K562 (cell line): ENCODE data around the gene CSTPP1. TPM values are rescaled to one million over a fixed set of nuclear protein-coding genes. Genes with fewer than 3 reads are reported as not detected.

Source experiments
- ATAC-seq: fragments of 200-7000 bp; cut with Tn5 transposase; 3 replicates; pipeline ENCODE4 v1.9.1; 2020; ENCODE audit warnings: moderate library complexity
- BruUV-seq: library from RNA; stranded (reverse); fragments of 400-500 nt; replicated peaks from 2 replicates; lab custom pipeline; 2021; lab: Mats Ljungman, UMichigan
- CTCF ChIA-PET: fragments of 300-600 bp; formaldehyde crosslinking; extraction: SDS; loops from one replicate; lab custom pipeline; 2021; ENCODE audit warnings: low intra/inter-chr PET ratio; lab: Yijun Ruan, JAX
- POLR2A ChIA-PET: fragments of 300-600, 350-650 bp; sonication (Branson Sonifier 250); formaldehyde crosslinking; extraction: SDS; loops from one replicate; lab custom pipeline; 2021; ENCODE audit warnings: antibody characterized with exemption, inconsistent platforms; lab: Yijun Ruan, JAX
- DNase-seq, 4 experiments: peaks; one replicate each; pipeline versions ENCODE4 v3.0.0 to v3.0.0-alpha.2; 2011 to 2018; ENCODE audit warnings: low spot score in 3 of 4, mixed read lengths in 3 of 4; ENCODE audit errors: extremely low read depth in 1 of 4
- FAIRE-seq: peaks from 2 replicates; lab custom pipeline; 2011; peaks lifted over from hg19 to GRCh38; lab: Jason Lieb, UNC
- H2AFZ ChIP-seq: 2 replicates; pipeline ENCODE4 v1.6.0; 2011; ENCODE audit warnings: low read depth, low read length, control low read depth, inconsistent platforms
- H3K27ac ChIP-seq: fragments of 200-600 bp; 3 replicates; pipeline ENCODE4 v1.8.0; 2011; ENCODE audit warnings: low read depth, mild to moderate bottlenecking, control low read depth, inconsistent platforms, low read length, moderate library complexity, mixed read lengths; ENCODE audit errors: extremely low read depth
- H3K27me3 ChIP-seq, 2 experiments: fragments of 300-600 bp in 1 of 2; 2 replicates in 1 of 2; 3 replicates in 1 of 2; pipeline versions ENCODE4 v1.6.0 to v1.8.0; 2011; ENCODE audit warnings: inconsistent platforms in 2 of 2, low read length in 2 of 2, mild to moderate bottlenecking in 1 of 2, mixed read lengths in 1 of 2, moderate library complexity in 1 of 2; ENCODE audit not compliant: control insufficient read depth in 2 of 2, insufficient read depth in 2 of 2
- H3K36me3 ChIP-seq: fragments of 300-600 bp; 3 replicates; pipeline ENCODE4 v1.8.0; 2011; ENCODE audit warnings: mild to moderate bottlenecking, low read length, inconsistent platforms; ENCODE audit not compliant: control insufficient read depth, insufficient read depth
- H3K4me1 ChIP-seq, 2 experiments: fragments of 200-600 bp in 1 of 2; replicated peaks in 1 of 2; 2 replicates in 1 of 2; 3 replicates in 1 of 2; pipeline versions ENCODE4 v1.5.1 to v1.8.0; 2011; ENCODE audit warnings: inconsistent platforms in 2 of 2, low read length in 2 of 2, mild to moderate bottlenecking in 1 of 2, mixed read lengths in 1 of 2, moderate library complexity in 1 of 2; ENCODE audit not compliant: control insufficient read depth in 2 of 2, insufficient read depth in 2 of 2
- H3K4me2 ChIP-seq: 2 replicates; pipeline ENCODE4 v1.6.1; 2011; ENCODE audit warnings: low read length, control low read depth, inconsistent platforms, mixed read lengths; ENCODE audit not compliant: insufficient read depth
- H3K4me3 ChIP-seq: fragments of 200-600 bp; sonication (generic), shearing (Covaris generic); 2 replicates; pipeline ENCODE4 v1.5.1; 2016; ENCODE audit warnings: control low read depth, inconsistent platforms
- H3K79me2 ChIP-seq: fragments of 200-600 bp; 3 replicates; pipeline ENCODE4 v1.8.0; 2011; ENCODE audit warnings: low read length, inconsistent platforms; ENCODE audit not compliant: control insufficient read depth, insufficient read depth
- H3K9ac ChIP-seq, 2 experiments: 2 replicates each; pipeline versions ENCODE4 v1.6.0 to v1.6.1; 2011; ENCODE audit warnings: low read depth in 2 of 2, low read length in 2 of 2, control low read depth in 1 of 2, inconsistent platforms in 1 of 2, mild to moderate bottlenecking in 1 of 2, mixed read lengths in 1 of 2; ENCODE audit not compliant: insufficient read depth in 1 of 2
- H3K9me1 ChIP-seq: one replicate; pipeline ENCODE4 v1.6.0; 2011; ENCODE audit warnings: inconsistent platforms, mild to moderate bottlenecking, low read length, moderate library complexity; ENCODE audit not compliant: control insufficient read depth, insufficient read depth
- H3K9me3 ChIP-seq: replicated peaks from 2 replicates; pipeline ENCODE4 v1.5.1; 2011; ENCODE audit warnings: low read depth, low read length, inconsistent platforms; ENCODE audit not compliant: control insufficient read depth, insufficient read depth
- H4K20me1 ChIP-seq: replicated peaks from 2 replicates; pipeline ENCODE4 v1.6.1; 2011; ENCODE audit warnings: low read length, inconsistent platforms, mixed read lengths; ENCODE audit not compliant: control insufficient read depth, insufficient read depth
- BCL6 ChIP-seq: fragments of 250-450 bp; sonication (Bioruptor Pico); IDR thresholded peaks from 2 replicates; pipeline ENCODE4 v1.4.0; 2020
- EGR1 ChIP-seq: fragments of 450-650 bp; conservative IDR thresholded peaks from 2 replicates; pipeline ENCODE4 v1.6.1; 2017; ENCODE audit warnings: mild to moderate bottlenecking
- GTF2A2 ChIP-seq: IDR thresholded peaks from 2 replicates; pipeline ENCODE4 v1.6.1; 2016; ENCODE audit warnings: mild to moderate bottlenecking, missing genetic modification characterization, missing compliant biosample characterization
- HEY1 ChIP-seq: fragments of 250-450 bp; sonication (Bioruptor Pico); IDR thresholded peaks from 2 replicates; pipeline ENCODE4 v1.5.0; 2020; ENCODE audit warnings: mild to moderate bottlenecking, moderate library complexity, borderline replicate concordance
- HOXB6 ChIP-seq: fragments of 250-450 bp; sonication (Bioruptor Pico); IDR thresholded peaks from 2 replicates; pipeline ENCODE4 v1.5.1; 2022; ENCODE audit warnings: mild to moderate bottlenecking, borderline replicate concordance
- MCM5 ChIP-seq: fragments of 450-650 bp; IDR thresholded peaks from 2 replicates; pipeline ENCODE4 v1.6.1; 2016; ENCODE audit warnings: low read depth
- PHF21A ChIP-seq: fragments of 450-650 bp; IDR thresholded peaks from 2 replicates; pipeline ENCODE4 v1.6.1; 2017; ENCODE audit warnings: low read depth, borderline replicate concordance
- RBFOX2 ChIP-seq: fragments of 200-400 bp; formaldehyde crosslinking; IDR thresholded peaks from 2 replicates; pipeline ENCODE4 v1.6.1; 2017; ENCODE audit warnings: low read depth, mild to moderate bottlenecking, low read length, moderate library complexity
- RCOR1 ChIP-seq, 2 experiments: IDR thresholded peaks; 2 replicates each; pipeline ENCODE4 v1.6.1; 2012; ENCODE audit warnings: low read depth in 2 of 2, low read length in 2 of 2, borderline replicate concordance in 1 of 2, improper control_type of control experiment in 1 of 2
- SMARCC2 ChIP-seq: fragments of 450-650 bp; IDR thresholded peaks from 2 replicates; pipeline ENCODE4 v1.6.1; 2017; ENCODE audit warnings: antibody characterized with exemption, moderate library complexity, mild to moderate bottlenecking, low read depth
- ZBED1 ChIP-seq: IDR thresholded peaks from 2 replicates; pipeline ENCODE4 v1.6.1; 2014
- ZKSCAN8 ChIP-seq: fragments of 200-800 bp; sonication (Bioruptor generic); IDR thresholded peaks from 2 replicates; pipeline ENCODE4 v1.6.1; 2016; ENCODE audit warnings: missing genetic modification characterization, missing compliant biosample characterization
- ZNF512 ChIP-seq: IDR thresholded peaks from 2 replicates; pipeline ENCODE4 v1.6.1; 2016; ENCODE audit warnings: missing genetic modification characterization, missing compliant biosample characterization
- WGBS: fragments of 100-300 bp; shearing (Covaris generic); methylation state at CpG from one replicate; pipeline ENCODE4 v1.1.6; 2016; ENCODE audit warnings: low coverage, mixed read lengths; ENCODE audit not compliant: insufficient coverage; ENCODE audit errors: missing lambda C conversion rate; 5-methylcytosine and 5-hydroxymethylcytosine counted together
- in situ Hi-C: fragments of 300-500 bp; cut with MboI; formaldehyde crosslinking; loops from 4 replicates; pipeline ENCODE4 v1.15.0; 2018; ENCODE audit warnings: inconsistent platforms, mixed read lengths
- intact Hi-C: fragments of 100-400 bp; cut with micrococcal nuclease; formaldehyde crosslinking; loops from 2 replicates; pipeline ENCODE4 v1.14.2; 2022
- polyA plus RNA-seq, 8 experiments: library from polyadenylated mRNA; depleted of rRNA in 4 of 8; stranded (reverse) in 5 of 8; unstranded in 3 of 8; fragments of >200 nt; fragmentation: Nextera tagmentation in 2 of 8; fragmentation: Illumina TruSeq in 1 of 8; extraction: Ambion mirVana in 2 of 8; extraction: Trizol in 1 of 8; gene quantifications; 2 replicates each; pipeline versions ENCODE4 v1.2.1 to v1.2.3, GENCODE V29; 2011 to 2014; ENCODE audit warnings: inconsistent platforms in 1 of 8, missing spikeins in 1 of 8
- total RNA-seq, 7 experiments: library from RNA; depleted of rRNA in 6 of 7; stranded (reverse); fragments of >200 nt in 6 of 7; fragmentation: Illumina TruSeq in 2 of 7; extraction: Trizol in 2 of 7; gene quantifications; 2 replicates each; pipeline versions ENCODE4 v1.2.1 to v1.2.3, GENCODE V29; 2011 to 2021; ENCODE audit warnings: low replicate concordance in 1 of 7

CSTPP1 gene
- total and polyA plus RNA-seq, 9 of the 15 experiments (the other 6 are each of a cell fraction or from before 2014, with no cell fraction given): 6.5 to 17.8 (median 9.2) TPM

- H3K79me2 ChIP-seq: no peaks in the 10 kb centered on the region
- H3K27ac ChIP-seq: no peak overlapping the region
- ChIA-PET CTCF (no interaction called here), POLR2A (interaction anchor here (0.8 to 1.3 kb wide), 2 partner anchors 11 to 422 kb away, joined by 4 read pairs; no protein-coding TSS in a partner anchor)
- WGBS: 5% methylated on average over 5 of the region's 5 CpGs
- H3K4me2 ChIP-seq: no peak overlapping the region
- H3K27me3 ChIP-seq: peaks cover 24 to 35% of the 10 kb centered on the region in 2 experiments
- no peaks in the 10 kb centered on the region for H3K36me3 ChIP-seq
- no TSS peak for BruUV-seq
- no peaks in the 10 kb centered on the region for H3K9me3 ChIP-seq
- H3K9me1 ChIP-seq: no peaks in the 10 kb centered on the region
- peaks cover 3% of the 10 kb centered on the region in 2 experiments; a peak in 2 of 5 replicates for H3K4me1 ChIP-seq
- FAIRE-seq: peak; percentile 26
- H3K9ac ChIP-seq: no peak overlapping the region
- no peaks in the 10 kb centered on the region for H4K20me1 ChIP-seq
- no peak for DNase-seq
- in situ Hi-C loops (no loop called here), intact Hi-C loops (no loop called here)
- no peak; the same call in 2 of the 3 replicates for ATAC-seq
- no peak overlapping the region for H2AFZ ChIP-seq
- TF ChIP-seq BCL6 (CRISPR knock-in tag) (no peak), GTF2A2 (tag) (no peak)
- H3K4me3 ChIP-seq: no peak overlapping the region
Observed at GRCh38 chr11:46905806-46906205, 30.8 kb upstream of the CSTPP1 start.

- BruUV-seq: no TSS peak
- TF ChIP-seq RBFOX2 (no peak), ZNF512 (tag) (no peak), MCM5 (no peak), HEY1 (no peak), RCOR1 (IDR thresholded peaks at IDR 0.05; ENCODE audit: borderline replicate concordance in 1 of 2, low read depth in 2 of 2, low read length in 2 of 2) (peak in 1 of 2 experiments; percentile 70; a peak in 1 of 4 replicates), SMARCC2 (no peak), PHF21A (peak; percentile 81; the same call in 1 of the 2 replicates), EGR1 (peak; percentile 48; the same call in 1 of the 2 replicates), ZBED1 (no peak), ZKSCAN8 (no peak), HOXB6 (CRISPR knock-in tag) (no peak)
- peaks cover 3% of the 10 kb centered on the region in 2 experiments; a peak in 2 of 5 replicates for H3K4me1 ChIP-seq
- H3K79me2 ChIP-seq: no peaks in the 10 kb centered on the region
- DNase-seq: peak in 2 of 4 experiments; percentile 23 to 38
- H3K4me2 ChIP-seq: no peak overlapping the region
- no peaks in the 10 kb centered on the region for H4K20me1 ChIP-seq
- no peaks in the 10 kb centered on the region for H3K9me1 ChIP-seq
- ATAC-seq: peak; percentile 36; the same call in 1 of the 3 replicates
- H3K27ac ChIP-seq: no peak overlapping the region
- in situ Hi-C loops (no loop called here), intact Hi-C loops (no loop called here)
- H3K4me3 ChIP-seq: no peak overlapping the region
- 10% methylated on average over 13 of the region's 13 CpGs for WGBS
- H3K27me3 ChIP-seq: peaks cover 26 to 35% of the 10 kb centered on the region in 2 experiments
- no peak overlapping the region for H3K9ac ChIP-seq
- ChIA-PET POLR2A (interaction anchor here (0.6 to 1.5 kb wide), 5 partner anchors 10 to 423 kb away, joined by 4 to 7 read pairs (median 4); partner anchors contain the start of gene NR1H3), CTCF (no interaction called here)
- H3K9me3 ChIP-seq: no peaks in the 10 kb centered on the region
- H3K36me3 ChIP-seq: no peaks in the 10 kb centered on the region
- no peak for FAIRE-seq
- H2AFZ ChIP-seq: no peak overlapping the region
Observed at GRCh38 chr11:46906609-46907041, 29.9 kb upstream of the CSTPP1 start.
